Karpas-422 (cell line): Measurements from ENCODE around the gene RRH. TPM values are rescaled to one million over a fixed set of nuclear protein-coding genes. Genes with fewer than 3 reads are reported as not detected.

Source experiments
- DNase-seq: peaks from one replicate; pipeline ENCODE4 v3.0.0-alpha.2; 2015
- H2AFZ ChIP-seq: fragments of 200-600 bp; sonication (generic); 2 replicates; pipeline ENCODE4 v1.6.1; 2014; ENCODE audit warnings: antibody characterized with exemption, low read length, mixed read lengths
- H3K27ac ChIP-seq: fragments of 200-600 bp; sonication (generic); 2 replicates; pipeline ENCODE4 v1.5.1; 2014; ENCODE audit warnings: mild to moderate bottlenecking, low read length, moderate library complexity
- H3K27me3 ChIP-seq: fragments of 200-600 bp; sonication (generic); 2 replicates; pipeline ENCODE4 v1.6.1; 2014; ENCODE audit warnings: low read length, mixed read lengths
- H3K36me3 ChIP-seq: fragments of 200-600 bp; sonication (generic); 2 replicates; pipeline ENCODE4 v1.6.1; 2014; ENCODE audit warnings: low read length, mixed read lengths; ENCODE audit not compliant: insufficient read depth
- H3K4me1 ChIP-seq: fragments of 200-600 bp; sonication (generic); 2 replicates; pipeline ENCODE4 v1.6.1; 2014; ENCODE audit warnings: mild to moderate bottlenecking, low read length, mixed read lengths
- H3K4me2 ChIP-seq: fragments of 200-600 bp; sonication (generic); 2 replicates; pipeline ENCODE4 v1.6.1; 2014; ENCODE audit warnings: low read length, low read depth, mild to moderate bottlenecking; ENCODE audit not compliant: poor library complexity, severe bottlenecking
- H3K4me3 ChIP-seq: fragments of 200-600 bp; sonication (generic); 2 replicates; pipeline ENCODE4 v1.5.1; 2014; ENCODE audit warnings: mild to moderate bottlenecking, antibody characterized with exemption, low read length, mixed read lengths
- H3K79me2 ChIP-seq: fragments of 200-600 bp; sonication (generic); 2 replicates; pipeline ENCODE4 v1.6.1; 2014; ENCODE audit warnings: mild to moderate bottlenecking, low read length, mixed read lengths
- H3K9ac ChIP-seq: fragments of 200-600 bp; sonication (generic); 2 replicates; pipeline ENCODE4 v1.6.0; 2014; ENCODE audit warnings: low read length
- H3K9me2 ChIP-seq: fragments of 200-600 bp; sonication (generic), shearing (Covaris generic); replicated peaks from 2 replicates; pipeline ENCODE4 v1.6.0; 2014; ENCODE audit warnings: mild to moderate bottlenecking, low read length, moderate library complexity; ENCODE audit not compliant: insufficient read depth
- H3K9me3 ChIP-seq: fragments of 300-700, 200-600 bp; sonication (generic); 2 replicates; pipeline ENCODE4 v1.6.1; 2014; ENCODE audit warnings: low read length, mixed read lengths
- H4K20me1 ChIP-seq: fragments of 200-600 bp; sonication (generic); 2 replicates; pipeline ENCODE4 v1.6.1; 2014; ENCODE audit warnings: mild to moderate bottlenecking, antibody characterized with exemption, low read length, low read depth; ENCODE audit not compliant: insufficient read depth
- total RNA-seq: library from RNA; depleted of rRNA; stranded (reverse); fragments of >200 nt; shearing (Covaris generic); gene quantifications from 2 replicates; pipeline ENCODE4 v1.2.3, GENCODE V29; 2014; ENCODE audit warnings: low replicate concordance; rRNA removed

Gene RRH
- total RNA-seq, 1 experiment from 2014 or later: not detected

DNA sequence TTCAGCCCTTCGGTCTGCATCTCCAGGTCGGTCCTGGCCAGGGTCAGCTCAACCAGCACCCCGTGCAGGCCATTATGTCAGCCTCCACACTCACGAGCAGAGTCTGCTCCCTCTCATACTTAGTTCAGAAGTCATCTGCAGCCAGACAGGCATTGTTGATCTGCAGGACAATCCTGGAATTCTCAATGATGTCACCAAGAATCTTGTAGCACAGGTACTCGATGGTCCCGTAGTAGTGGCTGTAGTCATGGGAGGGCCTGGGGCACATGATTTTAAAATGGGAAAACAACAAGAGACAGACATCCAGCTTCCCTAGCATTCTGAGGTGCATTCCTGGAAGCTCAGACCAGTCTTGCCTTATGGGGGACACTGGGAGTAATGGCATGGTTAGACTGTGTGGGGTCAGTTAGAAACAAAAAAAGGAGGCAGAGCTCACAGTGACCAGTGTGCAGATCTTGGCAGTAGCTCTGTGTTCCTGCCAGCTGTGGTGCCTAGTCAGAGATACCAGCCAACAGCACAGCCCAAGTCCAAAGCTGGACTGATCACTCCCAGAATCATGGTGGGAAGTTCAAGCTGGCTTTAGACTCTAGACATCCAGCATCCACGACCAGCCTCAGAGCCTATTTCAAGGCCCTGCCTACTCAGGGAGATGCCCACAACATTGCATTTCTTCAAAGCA is 52.0 kb downstream of the RRH start:
- no peaks in the 10 kb centered on the region for H3K9me3 ChIP-seq
- no peaks in the 10 kb centered on the region for H3K9me2 ChIP-seq
- no peaks in the 10 kb centered on the region for H4K20me1 ChIP-seq
- H3K27me3 ChIP-seq: no peaks in the 10 kb centered on the region
- no peak overlapping the region for H3K27ac ChIP-seq
- no peak for DNase-seq
- H3K79me2 ChIP-seq: no peaks in the 10 kb centered on the region
- H2AFZ ChIP-seq: no peak overlapping the region
- H3K4me3 ChIP-seq: no peak overlapping the region
- no peak overlapping the region for H3K4me2 ChIP-seq
- H3K4me1 ChIP-seq: peaks cover 6% of the 10 kb centered on the region; the same call in 1 of the 2 replicates
- no peak overlapping the region for H3K9ac ChIP-seq
- no peaks in the 10 kb centered on the region for H3K36me3 ChIP-seq

DNA sequence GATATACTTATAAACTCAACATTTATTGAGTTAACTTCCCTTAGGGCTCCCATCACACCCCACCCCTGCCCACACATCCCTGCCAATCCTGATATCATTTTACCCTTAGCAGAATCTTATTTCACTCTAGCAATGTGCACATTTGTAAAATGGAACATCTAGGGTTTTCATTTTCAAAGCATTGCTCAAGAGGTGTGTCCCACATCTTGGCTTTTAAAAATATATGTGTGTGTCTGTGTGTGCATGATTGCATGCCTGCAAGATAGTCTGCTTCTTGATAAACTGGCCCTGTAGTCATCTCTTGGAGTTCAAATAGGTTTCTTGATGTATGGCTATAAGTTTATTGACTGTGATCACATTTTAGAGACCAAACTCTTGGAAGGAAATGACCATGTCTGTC is 58.5 kb downstream of the RRH start:
- no peak overlapping the region for H3K4me2 ChIP-seq
- no peaks in the 10 kb centered on the region for H3K4me1 ChIP-seq
- no peak overlapping the region for H3K9ac ChIP-seq
- no peaks in the 10 kb centered on the region for H3K36me3 ChIP-seq
- no peaks in the 10 kb centered on the region for H3K9me2 ChIP-seq
- no peaks in the 10 kb centered on the region for H3K9me3 ChIP-seq
- H3K79me2 ChIP-seq: no peaks in the 10 kb centered on the region
- no peak for DNase-seq
- H3K27me3 ChIP-seq: no peaks in the 10 kb centered on the region
- no peak overlapping the region for H2AFZ ChIP-seq
- no peak overlapping the region for H3K4me3 ChIP-seq
- H3K27ac ChIP-seq: no peak overlapping the region
- H4K20me1 ChIP-seq: no peaks in the 10 kb centered on the region

DNA sequence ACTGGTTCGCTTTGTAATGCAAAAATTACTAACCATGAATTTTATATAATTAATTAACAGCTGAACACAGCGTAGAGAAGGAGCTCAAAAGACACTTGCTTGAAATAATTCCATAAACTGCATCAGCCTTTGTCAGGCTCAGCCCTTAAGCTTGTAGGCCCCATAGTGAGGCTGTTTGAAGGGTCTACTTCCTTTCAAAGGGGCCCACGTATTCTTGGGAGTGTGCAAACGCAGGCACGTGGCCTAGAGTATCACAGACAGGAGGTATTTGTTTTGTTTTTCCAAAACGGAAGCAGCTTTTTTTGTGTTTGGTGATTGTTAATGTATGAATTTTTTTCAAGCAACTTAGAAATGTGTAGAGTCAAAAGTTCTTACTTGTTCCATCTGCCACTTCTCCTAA is 59.3 kb downstream of the RRH start:
- no peak overlapping the region for H2AFZ ChIP-seq
- no peak overlapping the region for H3K4me2 ChIP-seq
- no peak overlapping the region for H3K9ac ChIP-seq
- H3K9me2 ChIP-seq: no peaks in the 10 kb centered on the region
- no peaks in the 10 kb centered on the region for H3K4me1 ChIP-seq
- no peaks in the 10 kb centered on the region for H3K9me3 ChIP-seq
- no peak overlapping the region for H3K27ac ChIP-seq
- H4K20me1 ChIP-seq: no peaks in the 10 kb centered on the region
- H3K27me3 ChIP-seq: no peaks in the 10 kb centered on the region
- H3K36me3 ChIP-seq: no peaks in the 10 kb centered on the region
- H3K4me3 ChIP-seq: no peak overlapping the region
- DNase-seq: no peak
- no peaks in the 10 kb centered on the region for H3K79me2 ChIP-seq

DNA sequence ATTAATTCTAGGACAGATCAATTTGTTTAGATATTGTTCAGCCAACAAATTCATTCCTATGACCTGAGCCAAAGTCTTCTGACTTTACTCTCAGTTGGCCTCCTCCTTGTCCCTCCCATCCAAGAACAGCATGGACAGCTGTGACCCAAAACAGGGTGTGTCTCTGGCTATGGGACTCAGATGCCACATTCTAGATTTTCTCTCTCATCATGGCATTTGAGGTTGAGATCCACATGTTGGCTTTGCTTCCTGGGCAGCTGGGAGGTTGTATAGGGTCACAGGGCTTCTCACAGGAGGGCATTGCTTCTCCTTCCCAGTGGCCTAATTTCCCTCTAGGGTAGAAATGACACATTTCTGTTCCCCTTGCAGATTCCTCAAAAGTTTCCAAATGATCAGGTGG is 62.3 kb downstream of the RRH start:
- H3K4me1 ChIP-seq: no peaks in the 10 kb centered on the region
- no peaks in the 10 kb centered on the region for H3K9me3 ChIP-seq
- no peak overlapping the region for H3K4me2 ChIP-seq
- no peaks in the 10 kb centered on the region for H3K9me2 ChIP-seq
- H3K79me2 ChIP-seq: no peaks in the 10 kb centered on the region
- no peak overlapping the region for H3K27ac ChIP-seq
- H2AFZ ChIP-seq: no peak overlapping the region
- H3K9ac ChIP-seq: no peak overlapping the region
- no peaks in the 10 kb centered on the region for H4K20me1 ChIP-seq
- H3K4me3 ChIP-seq: no peak overlapping the region
- no peaks in the 10 kb centered on the region for H3K27me3 ChIP-seq
- H3K36me3 ChIP-seq: no peaks in the 10 kb centered on the region
- no peak for DNase-seq

Other genes with a start within 250 kb of the RRH start
- gene CASP6, start 124.5 kb upstream of the RRH start, total RNA-seq: 7.8 and 16.6 TPM in 2 replicates
- 5.8 and 20.6 TPM in 2 replicates for gene PLA2G12A, start 97.9 kb upstream of the RRH start, total RNA-seq
- 0.79 TPM in 1 of 2 replicates, not detected in the other for gene CFI, start 26.0 kb upstream of the RRH start, total RNA-seq
- 10.9 and 13.5 TPM in 2 replicates for gene GAR1, start 12.2 kb upstream of the RRH start, total RNA-seq
- gene LRIT3, start 20.1 kb downstream of the RRH start, total RNA-seq: 0.19 TPM in 1 of 2 replicates, not detected in the other
- not detected in 2 replicates for gene EGF, start 84.9 kb downstream of the RRH start, total RNA-seq